ENCODE measurements around the gene BMERB1.

The BMERB1 gene

DNA sequence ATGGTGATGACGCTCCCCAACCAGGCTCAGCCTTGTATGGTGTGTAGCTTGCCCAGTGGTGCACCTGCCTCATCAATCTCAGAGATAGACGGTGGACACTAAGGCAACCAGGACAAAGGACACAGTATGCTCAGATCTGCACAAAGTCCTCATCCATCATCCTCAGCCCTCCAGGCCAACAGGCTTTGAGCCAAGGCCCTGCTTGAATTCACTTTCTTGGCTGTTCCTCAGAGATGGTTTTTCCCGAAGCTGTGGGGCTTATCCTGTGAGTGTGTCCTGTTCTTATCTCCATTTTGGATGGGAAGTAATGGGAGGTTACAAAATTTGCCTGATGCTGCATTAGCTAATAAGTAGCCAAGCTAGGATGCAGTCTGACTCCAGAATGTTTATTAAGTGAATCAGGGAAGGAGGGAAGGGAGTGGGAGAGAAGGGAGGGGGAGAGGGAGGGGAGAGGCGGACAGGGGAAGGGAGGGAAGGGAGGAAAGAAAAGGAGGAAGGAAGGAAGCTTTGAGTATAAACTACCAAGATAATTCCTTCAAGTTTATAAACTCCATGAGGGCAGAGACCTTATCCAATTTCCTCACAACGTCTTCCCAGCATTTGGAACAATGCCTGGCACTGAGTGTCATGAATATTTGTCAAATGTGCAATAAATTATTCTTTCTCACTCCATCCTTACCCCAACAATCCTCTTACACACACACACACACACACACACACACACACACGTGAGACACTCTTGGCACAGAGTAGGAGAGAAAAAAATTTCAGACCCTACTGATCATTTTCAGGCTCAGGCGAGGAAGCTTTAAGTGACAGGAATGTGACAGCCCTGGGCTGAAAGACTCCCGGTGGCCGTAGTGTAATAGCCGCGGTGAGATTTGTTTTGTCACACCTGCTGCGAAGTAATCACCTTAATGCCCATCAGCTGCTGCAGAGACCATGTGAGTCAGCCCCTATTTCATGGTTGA is 84.3 kb downstream of the BMERB1 start:
- H3K27ac ChIP-seq = no peak overlapping the region
- no peak overlapping the region for H3K4me3 ChIP-seq
- no peak for TF ChIP-seq Cebpa-rat (IDR thresholded peaks at IDR 0.05)
- H3K27me3 ChIP-seq = no peaks in the 10 kb centered on the region
- no peaks in the 10 kb centered on the region for H3K36me3 ChIP-seq
- peak overlapping the region; percentile 53 for H3K4me2 ChIP-seq
- no peaks in the 10 kb centered on the region for H3K9me3 ChIP-seq
- H3K9ac ChIP-seq = no peak overlapping the region
- no peaks in the 10 kb centered on the region for H4K20me1 ChIP-seq
- peaks cover 50% of the 10 kb centered on the region for H3K4me1 ChIP-seq

DNA sequence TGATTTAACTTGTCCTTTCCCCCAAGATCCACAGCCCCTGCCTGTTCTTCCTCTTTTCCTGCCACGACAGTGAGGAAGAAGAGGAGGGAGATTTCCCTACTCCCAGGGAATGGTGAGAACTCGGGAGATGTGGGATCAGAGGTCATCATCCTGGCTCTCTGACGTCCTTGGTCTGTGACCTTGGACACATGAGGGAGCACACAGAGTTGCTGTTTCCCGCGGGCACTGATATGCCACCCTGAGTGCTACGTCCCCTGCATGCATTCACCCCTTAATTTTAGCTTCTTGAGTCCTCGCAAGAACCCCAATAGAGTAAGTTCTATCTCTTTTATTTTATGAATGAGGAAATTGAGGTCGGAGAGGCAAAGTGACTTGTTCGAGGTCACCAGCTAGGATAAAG is 85.4 kb downstream of the BMERB1 start:
- Histone ChIP-seq H3K9me3 (no peaks in the 10 kb centered on the region), H3K36me3 (no peaks in the 10 kb centered on the region), H3K4me2 (peak overlapping the region; percentile 53), H3K9ac (no peak overlapping the region), H4K20me1 (no peaks in the 10 kb centered on the region), H3K4me1 (peaks cover 52% of the 10 kb centered on the region), H3K27ac (no peak overlapping the region), H3K27me3 (no peaks in the 10 kb centered on the region), H3K4me3 (no peak overlapping the region)
- no peak for TF ChIP-seq Cebpa-rat (IDR thresholded peaks at IDR 0.05)

GRCh38 chr16:15521390-15521757 is 87.0 kb downstream of the BMERB1 start:
- Histone ChIP-seq H3K36me3 (no peaks in the 10 kb centered on the region), H4K20me1 (no peaks in the 10 kb centered on the region), H3K4me2 (peak overlapping the region; percentile 53), H3K9ac (no peak overlapping the region), H3K27me3 (no peaks in the 10 kb centered on the region), H3K4me3 (no peak overlapping the region), H3K27ac (no peak overlapping the region), H3K9me3 (no peaks in the 10 kb centered on the region), H3K4me1 (peaks cover 52% of the 10 kb centered on the region)
- no peak for TF ChIP-seq Cebpa-rat (IDR thresholded peaks at IDR 0.05)

- no peak for TF ChIP-seq Cebpa-rat (IDR thresholded peaks at IDR 0.05)
- Histone ChIP-seq H3K4me2 (0 out of 2 replicates have a peak overlapping the region, but pooled peaks have one; percentile 53), H3K27ac (no peak overlapping the region), H3K4me3 (no peak overlapping the region), H4K20me1 (no peaks in the 10 kb centered on the region), H3K27me3 (no peaks in the 10 kb centered on the region), H3K9me3 (no peaks in the 10 kb centered on the region), H3K36me3 (no peaks in the 10 kb centered on the region), H3K4me1 (peaks cover 52% of the 10 kb centered on the region), H3K9ac (no peak overlapping the region)
Observed at GRCh38 chr16:15521758-15522509, 87.5 kb downstream of the BMERB1 start.

- H3K4me3 ChIP-seq = no peak overlapping the region
- H3K4me1 ChIP-seq = peaks cover 52% of the 10 kb centered on the region
- no peaks in the 10 kb centered on the region for H3K27me3 ChIP-seq
- no peak overlapping the region for H3K4me2 ChIP-seq
- H4K20me1 ChIP-seq = no peaks in the 10 kb centered on the region
- no peaks in the 10 kb centered on the region for H3K36me3 ChIP-seq
- no peak overlapping the region for H3K9ac ChIP-seq
- H3K27ac ChIP-seq = no peak overlapping the region
- H3K9me3 ChIP-seq = no peaks in the 10 kb centered on the region
- no peak for TF ChIP-seq Cebpa-rat (IDR thresholded peaks at IDR 0.05)
Observed at GRCh38 chr16:15523092-15523541, 88.7 kb downstream of the BMERB1 start.

DNA sequence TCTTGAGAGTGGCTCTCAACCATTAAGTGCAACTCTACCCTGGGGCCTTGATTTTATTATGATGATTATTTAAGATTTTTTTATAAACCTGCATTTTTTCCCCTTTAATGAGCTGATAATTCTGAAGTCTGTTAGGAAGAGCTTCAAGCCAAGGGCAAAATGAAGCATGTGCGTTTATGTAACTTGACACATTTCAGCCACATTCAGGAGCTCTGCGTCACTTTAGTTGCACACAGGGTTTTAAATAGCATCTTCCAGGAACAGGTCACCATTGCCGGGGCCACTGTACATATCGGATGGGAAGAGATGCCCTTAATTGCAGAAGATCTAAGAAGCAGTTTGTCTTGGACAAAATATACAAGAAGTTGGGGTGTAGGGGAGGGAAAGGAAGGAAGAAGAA is 89.6 kb downstream of the BMERB1 start:
- Histone ChIP-seq H3K4me3 (no peak overlapping the region), H3K36me3 (no peaks in the 10 kb centered on the region), H3K4me2 (no peak overlapping the region), H3K9me3 (no peaks in the 10 kb centered on the region), H4K20me1 (no peaks in the 10 kb centered on the region), H3K4me1 (peaks cover 44% of the 10 kb centered on the region), H3K27ac (no peak overlapping the region), H3K9ac (no peak overlapping the region), H3K27me3 (no peaks in the 10 kb centered on the region)
- no peak for TF ChIP-seq Cebpa-rat (IDR thresholded peaks at IDR 0.05)

GRCh38 chr16:15524966-15525365 is 90.6 kb downstream of the BMERB1 start:
- Histone ChIP-seq H3K9ac (no peak overlapping the region), H3K9me3 (no peaks in the 10 kb centered on the region), H3K4me2 (no peak overlapping the region), H3K36me3 (no peaks in the 10 kb centered on the region), H3K4me1 (peaks cover 34% of the 10 kb centered on the region), H3K4me3 (no peak overlapping the region), H3K27ac (no peak overlapping the region), H4K20me1 (no peaks in the 10 kb centered on the region), H3K27me3 (no peaks in the 10 kb centered on the region)
- no peak for TF ChIP-seq Cebpa-rat (IDR thresholded peaks at IDR 0.05)

DNA sequence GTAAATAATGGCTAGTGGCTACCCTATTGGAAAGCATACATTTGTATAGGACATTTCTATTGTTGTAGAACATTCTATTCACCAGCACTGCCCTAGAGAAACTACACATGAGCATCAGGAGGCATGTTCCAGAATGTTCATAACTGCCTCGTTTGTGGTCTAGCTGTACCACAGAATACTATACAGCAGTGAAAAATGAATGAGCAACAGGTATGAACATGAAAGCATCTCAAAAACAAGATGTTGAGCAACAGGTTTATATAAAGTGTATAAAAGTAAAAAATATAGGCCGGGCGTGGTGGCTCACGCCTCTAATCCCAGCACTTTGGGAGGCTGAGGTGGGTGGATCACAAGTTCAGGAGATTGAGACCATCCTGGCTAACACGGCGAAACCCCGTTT is 91.7 kb downstream of the BMERB1 start:
- Histone ChIP-seq H3K27ac (no peak overlapping the region), H3K9ac (no peak overlapping the region), H3K9me3 (no peaks in the 10 kb centered on the region), H3K27me3 (no peaks in the 10 kb centered on the region), H3K4me2 (no peak overlapping the region), H3K36me3 (no peaks in the 10 kb centered on the region), H4K20me1 (no peaks in the 10 kb centered on the region), H3K4me1 (peaks cover 22% of the 10 kb centered on the region), H3K4me3 (no peak overlapping the region)
- TF ChIP-seq Cebpa-rat (IDR thresholded peaks at IDR 0.05) = no peak

DNA sequence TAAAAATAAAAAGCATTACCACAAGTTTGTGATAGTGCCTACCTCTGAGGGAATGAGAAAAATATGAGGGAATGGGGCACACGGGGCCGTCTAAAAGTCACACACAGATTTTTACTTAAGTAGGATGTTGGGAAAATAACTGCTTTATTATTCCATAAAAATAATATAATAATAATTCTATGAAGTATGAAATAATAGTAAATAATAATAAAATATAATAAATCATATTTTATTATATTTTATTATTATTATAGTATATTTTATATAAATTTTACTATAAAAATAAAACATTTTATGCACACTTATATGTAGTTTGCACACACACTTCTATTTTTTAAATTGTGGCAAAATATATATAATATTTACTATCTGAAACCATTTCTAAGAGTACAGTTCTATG is 92.3 kb downstream of the BMERB1 start:
- H3K36me3 ChIP-seq = no peaks in the 10 kb centered on the region
- H3K4me1 ChIP-seq = peaks cover 16% of the 10 kb centered on the region; the same call in 1 of the 2 replicates
- no peak for TF ChIP-seq Cebpa-rat (IDR thresholded peaks at IDR 0.05)
- H3K9me3 ChIP-seq = no peaks in the 10 kb centered on the region
- H3K27me3 ChIP-seq = no peaks in the 10 kb centered on the region
- H3K4me3 ChIP-seq = no peak overlapping the region
- no peak overlapping the region for H3K4me2 ChIP-seq
- no peak overlapping the region for H3K9ac ChIP-seq
- no peaks in the 10 kb centered on the region for H4K20me1 ChIP-seq
- H3K27ac ChIP-seq = no peak overlapping the region

GRCh38 chr16:15529673-15530072 is 95.3 kb downstream of the BMERB1 start:
- no peak overlapping the region for H3K4me2 ChIP-seq
- TF ChIP-seq Cebpa-rat (IDR thresholded peaks at IDR 0.05) = no peak

More at GRCh38 chr16:15529673-15530072, 95.3 kb downstream of the BMERB1 start:
- Histone ChIP-seq H3K9me3 (no peaks in the 10 kb centered on the region), H3K27ac (no peak overlapping the region), H3K4me1 (peaks cover 10% of the 10 kb centered on the region), H3K36me3 (no peaks in the 10 kb centered on the region), H3K4me3 (no peak overlapping the region), H3K9ac (no peak overlapping the region), H3K27me3 (no peaks in the 10 kb centered on the region), H4K20me1 (no peaks in the 10 kb centered on the region)
